ENCODE measurements around the gene TLK2. TPM values are rescaled to one million over a fixed set of nuclear protein-coding genes. Genes with fewer than 3 reads are reported as not detected.

Gene TLK2
- total RNA-seq, 2 donors from 2014 or later = 49.4 to 68.5 TPM

DNA sequence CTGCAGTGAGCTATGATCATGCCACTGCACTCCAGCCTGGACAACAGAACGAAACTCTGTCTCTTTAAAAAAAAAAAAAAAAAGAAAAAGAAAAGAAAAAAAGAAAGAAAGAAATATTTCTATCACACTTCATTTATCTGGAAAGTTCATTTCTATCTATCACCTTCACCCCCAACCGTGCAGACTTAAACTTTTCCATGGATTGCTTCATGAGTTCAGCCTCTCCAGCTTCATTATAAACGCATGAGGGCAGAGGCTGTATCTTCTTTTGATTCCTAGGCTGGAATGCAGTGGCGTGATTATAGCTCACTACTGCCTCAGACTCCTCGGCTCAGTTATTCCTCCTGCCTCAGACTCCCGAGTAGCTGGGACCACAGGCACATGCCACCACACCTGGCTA lies 177.0 kb downstream of the TLK2 start:
- peaks cover 14% of the 10 kb centered on the region for H3K4me1 Mint-ChIP-seq
- H3K4me3 Mint-ChIP-seq = no peak overlapping the region
- H3K9me3 ChIP-seq (ENCODE audit: control insufficient read depth, low read length, poor library complexity, severe bottlenecking) = no peaks in the 10 kb centered on the region
- H3K36me3 Mint-ChIP-seq (ENCODE audit: low read depth) = no peaks in the 10 kb centered on the region
- DNase-seq = no peak
- ATAC-seq = no peak
- no peaks in the 10 kb centered on the region for H3K27me3 Mint-ChIP-seq
- no peak overlapping the region for H3K27ac Mint-ChIP-seq

- H3K4me3 Mint-ChIP-seq = no peak overlapping the region
- H3K27me3 Mint-ChIP-seq = no peaks in the 10 kb centered on the region
- H3K4me1 Mint-ChIP-seq = peaks cover 14% of the 10 kb centered on the region
These were observed 177.8 kb downstream of the TLK2 start for GRCh38 chr17:62656446-62656845.

DNA sequence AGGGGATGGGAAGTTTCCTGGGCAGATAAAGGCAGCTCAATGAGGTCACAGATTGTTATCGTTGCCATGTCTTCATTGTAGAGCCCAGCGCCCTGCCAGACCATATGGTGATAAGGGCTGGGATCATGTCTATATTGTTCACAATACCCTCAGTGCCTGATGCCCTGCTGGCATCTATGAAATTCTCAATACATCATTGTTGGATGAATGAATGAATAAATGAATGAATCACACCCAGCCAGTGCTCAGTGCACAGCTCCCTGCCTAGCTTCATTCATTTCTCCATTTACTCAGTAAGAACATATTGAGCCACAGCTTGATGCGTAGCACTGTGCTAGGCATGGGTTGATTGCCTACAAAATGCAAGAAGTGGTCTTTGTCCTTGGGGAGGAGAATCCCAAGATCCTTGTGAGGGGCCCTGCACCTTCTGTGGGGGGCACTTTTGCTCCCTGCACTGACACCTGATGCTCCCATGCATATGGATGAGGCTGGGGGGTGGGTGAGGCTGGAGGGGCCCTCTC lies 178.6 kb downstream of the TLK2 start:
- no peaks in the 10 kb centered on the region for H3K27me3 Mint-ChIP-seq
- no peak overlapping the region for H3K4me3 Mint-ChIP-seq
- DNase-seq (no peak), ATAC-seq (no peak)
- H3K9me3 ChIP-seq (ENCODE audit: control insufficient read depth, low read length, poor library complexity, severe bottlenecking) = no peaks in the 10 kb centered on the region
- H3K4me1 Mint-ChIP-seq = peaks cover 13% of the 10 kb centered on the region
- H3K27ac Mint-ChIP-seq = no peak overlapping the region
- H3K36me3 Mint-ChIP-seq (ENCODE audit: low read depth) = no peaks in the 10 kb centered on the region

More at GRCh38 chr17:62656446-62656845, 177.8 kb downstream of the TLK2 start:
- ATAC-seq = no peak
- no peaks in the 10 kb centered on the region for H3K9me3 ChIP-seq (ENCODE audit: control insufficient read depth, low read length, poor library complexity, severe bottlenecking)
- Mint-ChIP-seq H3K27ac (no peak overlapping the region), H3K36me3 (ENCODE audit: low read depth) (no peaks in the 10 kb centered on the region)
- no peak for DNase-seq

- peaks cover 9% of the 10 kb centered on the region for H3K4me1 Mint-ChIP-seq
- H3K36me3 Mint-ChIP-seq (ENCODE audit: low read depth) = no peaks in the 10 kb centered on the region
- H3K27me3 Mint-ChIP-seq = no peaks in the 10 kb centered on the region
- no peaks in the 10 kb centered on the region for H3K9me3 ChIP-seq (ENCODE audit: control insufficient read depth, low read length, poor library complexity, severe bottlenecking)
- H3K4me3 Mint-ChIP-seq = no peak overlapping the region
- no peak overlapping the region for H3K27ac Mint-ChIP-seq
- ATAC-seq (no peak), DNase-seq (no peak)
These were observed 179.1 kb downstream of the TLK2 start for GRCh38 chr17:62657690-62658089.

- H3K36me3 Mint-ChIP-seq (ENCODE audit: low read depth) = no peaks in the 10 kb centered on the region
- H3K4me1 Mint-ChIP-seq = peaks cover 4% of the 10 kb centered on the region
- ATAC-seq = no peak
- H3K9me3 ChIP-seq (ENCODE audit: control insufficient read depth, low read length, poor library complexity, severe bottlenecking) = no peaks in the 10 kb centered on the region
- DNase-seq = no peak
- no peaks in the 10 kb centered on the region for H3K27me3 Mint-ChIP-seq
- H3K4me3 Mint-ChIP-seq = no peak overlapping the region
- no peak overlapping the region for H3K27ac Mint-ChIP-seq
These were observed 179.7 kb downstream of the TLK2 start for GRCh38 chr17:62658136-62658920.

- H3K9me3 ChIP-seq (ENCODE audit: control insufficient read depth, low read length, poor library complexity, severe bottlenecking) = no peaks in the 10 kb centered on the region
- no peak for ATAC-seq
- H3K36me3 Mint-ChIP-seq (ENCODE audit: low read depth) = no peaks in the 10 kb centered on the region
- no peaks in the 10 kb centered on the region for H3K4me1 Mint-ChIP-seq
- DNase-seq = no peak
- H3K4me3 Mint-ChIP-seq = no peak overlapping the region
- H3K27ac Mint-ChIP-seq = no peak overlapping the region
- no peaks in the 10 kb centered on the region for H3K27me3 Mint-ChIP-seq
These were observed 182.0 kb downstream of the TLK2 start for GRCh38 chr17:62660629-62661118.

- no peak for DNase-seq
- Mint-ChIP-seq H3K27me3 (no peaks in the 10 kb centered on the region), H3K4me3 (no peak overlapping the region), H3K36me3 (ENCODE audit: low read depth) (no peaks in the 10 kb centered on the region), H3K27ac (no peak overlapping the region), H3K4me1 (no peaks in the 10 kb centered on the region)
- no peaks in the 10 kb centered on the region for H3K9me3 ChIP-seq (ENCODE audit: control insufficient read depth, low read length, poor library complexity, severe bottlenecking)
- ATAC-seq = no peak
These were observed 182.7 kb downstream of the TLK2 start for GRCh38 chr17:62661337-62661736.

DNA sequence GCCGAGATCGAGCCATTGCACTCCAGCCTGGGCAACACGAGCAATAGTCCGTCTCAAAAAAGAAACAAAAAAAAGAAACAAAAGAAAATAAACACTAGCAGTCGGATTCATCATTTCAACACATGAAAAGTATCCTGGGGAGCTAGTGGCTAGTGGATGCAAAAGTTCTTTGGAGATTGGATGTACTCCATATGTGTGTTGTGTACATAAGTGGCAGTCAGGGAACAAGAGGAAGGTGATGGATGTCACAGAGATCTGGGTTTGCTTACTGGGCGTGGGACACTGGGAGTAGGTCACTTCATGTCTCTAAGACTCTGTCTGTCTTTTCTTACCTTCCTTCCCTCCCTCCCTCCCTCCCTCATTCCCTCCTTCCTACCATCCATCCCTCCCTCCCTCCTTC lies 184.2 kb downstream of the TLK2 start:
- Mint-ChIP-seq H3K4me1 (peaks cover 2% of the 10 kb centered on the region), H3K27me3 (no peaks in the 10 kb centered on the region), H3K36me3 (ENCODE audit: low read depth) (no peaks in the 10 kb centered on the region), H3K27ac (no peak overlapping the region), H3K4me3 (no peak overlapping the region)
- DNase-seq = no peak
- no peak for ATAC-seq
- no peaks in the 10 kb centered on the region for H3K9me3 ChIP-seq (ENCODE audit: control insufficient read depth, low read length, poor library complexity, severe bottlenecking)

Other genes with a start within 250 kb of the TLK2 start
- not detected for gene EFCAB3, start 98.3 kb upstream of the TLK2 start, total RNA-seq
- gene METTL2A, start 54.9 kb upstream of the TLK2 start, total RNA-seq = 10 to 100 TPM; 10.3 to 10.8 TPM
- 1 to 10 TPM; 4.3 to 4.4 TPM for gene MRC2, start 148.8 kb downstream of the TLK2 start, total RNA-seq